Stimulated activated CD8-positive, alpha-beta memory T cell treated with anti-CD3 and anti-CD28 coated beads, Interleukin-2, amount 100 ng/mL, for 48 hours (primary cell): Measurements from ENCODE around the gene DMRTC2.

Experiments used
- DNase-seq, 2 donors: peaks; one replicate each; pipeline ENCODE4 v3.0.0-alpha.2; 2020; ENCODE audit warnings: low read depth in 2 of 2

The DMRTC2 gene

DNA sequence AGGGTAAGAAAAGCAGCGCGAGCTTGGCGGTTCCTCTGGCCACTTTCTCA is at the start of gene DMRTC2:
TSS of gene DMRTC2 (plus strand) at position 42 of the 50 bp plus-strand sequence. CDS start 2,387 bp downstream, outside the sequence.
- DNase-seq, result no peak

DNA sequence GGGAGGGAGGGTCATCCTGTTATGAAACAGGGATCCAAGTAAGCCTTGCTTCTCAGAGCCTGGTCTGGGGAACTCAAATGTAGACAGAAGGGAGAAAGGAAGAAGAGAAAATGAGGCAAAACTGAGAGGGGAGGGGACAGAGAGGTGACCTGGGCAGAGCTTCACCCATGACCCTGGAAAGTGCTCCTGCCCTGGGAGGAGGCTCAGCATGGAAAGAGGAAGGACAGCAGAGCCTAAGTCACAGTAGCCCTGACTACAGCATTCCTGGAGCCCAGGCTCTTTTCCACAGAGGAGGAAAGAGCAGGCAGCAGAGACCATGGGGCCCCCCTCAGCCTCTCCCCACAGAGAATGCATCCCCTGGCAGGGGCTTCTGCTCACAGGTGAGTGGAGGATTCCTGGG is 48.5 kb upstream of the DMRTC2 start, which contains the start of gene CEACAM3:
TSS of gene CEACAM3 (plus strand) at position 226 of the 400 bp plus-strand sequence. CDS start at position 317, 91 bp downstream.
- DNase-seq, result no peak

DNA sequence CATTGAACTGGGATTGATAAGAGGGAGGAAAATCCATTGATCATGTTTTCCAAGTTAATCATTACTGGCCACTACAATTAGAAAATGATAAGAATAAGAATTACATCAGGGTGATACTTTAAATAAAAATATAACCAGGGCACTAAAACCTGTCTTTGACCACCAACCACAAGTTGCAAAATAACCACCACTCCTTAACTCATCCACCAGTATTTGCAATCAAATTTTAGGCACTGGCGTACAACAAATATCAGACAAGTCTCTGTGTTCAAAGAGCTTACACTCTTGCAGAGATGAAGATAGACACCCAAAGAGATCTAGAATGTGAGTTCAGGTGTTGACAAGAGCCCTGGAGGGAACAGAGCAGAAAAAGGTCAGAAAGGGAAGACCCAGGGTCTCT is 47.9 kb upstream of the DMRTC2 start:
- no peak for DNase-seq

DNA sequence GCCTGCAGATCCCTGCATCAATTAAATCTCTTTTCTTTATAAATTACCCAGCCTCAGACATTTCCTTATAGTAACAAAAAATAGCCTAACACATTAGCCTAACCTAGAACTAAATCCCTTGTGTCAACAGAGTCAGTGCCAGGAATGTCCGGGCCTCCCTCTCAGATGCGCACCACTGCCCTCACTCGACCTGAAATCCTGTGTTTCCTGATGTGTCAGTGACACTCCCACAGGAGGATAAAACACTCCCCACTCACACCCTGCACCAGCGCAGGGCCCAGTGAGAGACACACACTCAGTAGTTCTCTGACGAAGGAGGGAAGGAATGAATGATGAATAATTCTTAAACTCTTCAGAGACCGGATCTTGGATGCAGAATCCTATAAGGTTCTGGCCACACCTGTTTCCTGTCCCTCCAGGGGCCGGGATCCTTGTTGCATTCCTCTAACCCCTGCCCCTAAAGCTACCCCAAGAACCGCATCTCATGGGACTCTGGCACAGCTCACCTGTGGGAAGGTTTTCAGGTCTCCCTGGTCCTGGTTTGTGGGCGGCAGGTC is 45.3 kb upstream of the DMRTC2 start:
- no peak for DNase-seq

DNA sequence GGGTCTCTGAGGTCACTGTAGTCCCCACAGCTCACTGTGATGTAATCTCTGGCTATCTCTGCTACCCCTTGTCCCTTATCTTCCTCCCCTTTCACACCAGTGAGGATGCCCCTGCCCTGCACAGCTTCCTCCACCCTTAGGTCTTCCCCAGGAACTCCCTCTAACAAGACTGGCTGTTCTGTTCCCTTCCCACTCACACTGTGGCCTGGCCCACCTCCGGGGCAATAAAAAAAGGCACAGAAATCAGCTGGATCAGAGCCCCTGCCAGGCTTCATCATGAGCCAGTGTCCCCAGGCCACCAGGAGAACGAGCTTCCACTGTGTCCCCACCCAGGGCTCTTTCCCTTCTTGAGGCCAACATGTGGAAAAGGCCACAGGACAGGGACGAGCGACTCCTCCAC is 43.8 kb upstream of the DMRTC2 start:
- no peak for DNase-seq

DNA sequence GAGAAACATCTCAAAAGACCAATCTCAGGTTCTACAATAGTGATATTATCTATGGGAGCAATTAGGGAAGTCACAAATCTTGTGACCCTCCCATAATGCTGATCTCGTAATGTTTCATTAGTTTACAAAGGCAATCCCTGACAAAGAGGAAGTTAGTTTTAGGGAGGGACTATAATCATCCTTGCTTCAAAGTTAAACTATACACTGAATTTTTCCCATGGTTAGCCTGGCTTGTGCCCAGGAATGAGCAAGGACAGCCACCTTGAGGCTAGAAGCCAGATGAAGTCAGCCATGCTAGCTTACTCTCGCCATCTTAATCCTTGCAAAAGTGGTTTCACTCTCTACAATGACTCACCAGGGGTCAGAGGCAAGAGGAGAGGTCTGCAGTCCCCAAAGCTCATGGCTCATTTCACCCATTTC is 43.0 kb upstream of the DMRTC2 start:
- DNase-seq, result no peak

DNA sequence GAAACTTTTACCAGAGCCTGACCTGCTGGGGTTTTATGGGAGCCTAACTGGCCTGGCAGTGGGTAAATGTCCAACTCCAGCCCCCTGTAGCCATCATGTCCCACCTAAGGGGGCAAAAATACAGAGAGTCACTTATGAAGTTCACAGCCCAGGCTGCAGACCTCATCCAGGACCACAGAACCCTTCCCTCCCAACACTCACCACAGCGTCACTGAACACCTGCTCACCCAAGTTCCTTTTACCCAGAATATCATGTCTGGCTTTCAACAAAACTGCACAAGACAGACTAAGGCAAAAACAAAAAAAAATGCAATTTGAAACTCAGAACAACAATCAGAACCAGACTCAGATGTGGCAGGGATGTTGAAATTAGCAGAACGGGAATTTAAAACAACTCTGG is 42.1 kb upstream of the DMRTC2 start:
- DNase-seq, result no peak

DNA sequence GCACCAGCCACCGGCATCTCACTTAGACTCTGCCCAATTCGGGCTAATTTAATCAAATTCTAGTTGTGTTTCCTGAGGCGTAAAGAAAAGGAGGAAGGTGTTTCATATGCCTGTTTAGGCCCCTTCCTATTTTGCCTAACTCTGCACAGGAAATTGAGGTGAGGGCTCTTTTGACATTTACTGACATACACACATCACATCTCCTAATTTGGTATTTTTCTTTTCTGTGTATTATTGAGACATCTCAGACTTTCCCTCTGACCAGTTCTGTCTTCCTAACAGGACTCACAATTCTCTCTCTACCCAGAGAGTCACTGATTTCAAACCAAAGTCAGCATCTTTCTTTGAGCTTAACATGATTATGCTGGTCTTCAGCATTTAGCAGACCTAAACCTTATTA is 40.5 kb upstream of the DMRTC2 start:
- DNase-seq, result no peak

DNA sequence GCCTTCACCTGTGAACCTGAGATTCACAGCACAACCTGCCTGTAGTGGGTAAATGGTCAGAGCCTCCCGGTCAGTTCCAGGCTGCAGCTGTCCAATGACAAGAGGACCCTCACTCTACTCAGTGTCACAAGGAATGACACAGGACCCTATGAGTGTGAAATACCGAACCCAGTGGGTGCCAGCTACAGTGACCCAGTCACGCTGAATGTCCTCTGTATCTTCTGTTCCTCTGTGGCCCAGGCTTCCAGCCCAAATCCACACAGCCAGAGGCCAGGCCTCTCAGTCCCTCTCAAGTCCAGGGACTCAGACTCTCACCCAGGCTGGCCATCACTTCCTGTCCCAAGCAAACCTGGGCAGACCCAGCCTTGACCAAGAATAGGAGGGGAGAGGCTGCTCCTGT is 37.7 kb upstream of the DMRTC2 start:
- no peak for DNase-seq

DNA sequence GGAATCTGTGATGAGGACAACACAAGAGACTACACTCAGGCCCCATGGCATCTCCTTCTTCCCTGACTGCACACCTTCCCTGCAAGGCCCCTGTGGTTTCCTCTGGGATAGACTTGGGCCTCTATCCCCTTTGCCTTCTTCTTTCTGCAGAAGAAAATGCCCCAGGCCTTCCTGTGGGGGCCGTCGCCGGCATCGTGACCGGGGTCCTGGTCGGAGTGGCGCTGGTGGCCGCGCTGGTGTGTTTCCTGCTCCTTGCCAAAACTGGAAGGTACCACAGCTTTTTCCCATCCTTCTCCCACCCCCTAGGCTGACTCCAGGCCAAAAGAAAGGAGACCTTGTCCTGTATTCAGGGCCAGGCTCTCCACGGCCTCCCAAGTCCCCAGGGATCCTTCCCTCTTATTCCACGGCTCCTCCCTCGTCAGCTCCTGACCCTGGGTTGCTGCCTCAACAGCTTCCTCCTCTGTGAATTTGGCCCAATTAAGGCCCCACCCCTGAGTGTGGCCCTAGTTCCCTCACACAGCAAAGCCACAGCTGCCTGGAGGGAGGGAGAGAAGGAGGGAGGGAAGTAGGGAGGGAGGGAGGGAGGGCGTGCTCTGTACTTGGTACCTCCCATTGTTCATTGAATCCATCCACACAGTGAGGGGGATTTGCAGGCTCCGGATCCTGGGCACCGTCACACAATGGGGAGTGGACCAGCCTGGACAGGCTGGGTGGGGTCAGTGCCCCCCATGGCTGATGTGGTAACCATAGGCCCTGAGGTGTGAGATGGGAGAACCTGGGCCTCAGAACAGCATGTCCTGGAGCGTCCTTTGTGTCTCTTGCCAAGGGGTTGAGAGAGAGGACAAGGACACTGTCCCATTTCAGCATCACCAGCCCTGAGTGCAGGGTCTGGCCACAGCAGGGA is 35.9 kb upstream of the DMRTC2 start:
- DNase-seq, result no peak

DNA sequence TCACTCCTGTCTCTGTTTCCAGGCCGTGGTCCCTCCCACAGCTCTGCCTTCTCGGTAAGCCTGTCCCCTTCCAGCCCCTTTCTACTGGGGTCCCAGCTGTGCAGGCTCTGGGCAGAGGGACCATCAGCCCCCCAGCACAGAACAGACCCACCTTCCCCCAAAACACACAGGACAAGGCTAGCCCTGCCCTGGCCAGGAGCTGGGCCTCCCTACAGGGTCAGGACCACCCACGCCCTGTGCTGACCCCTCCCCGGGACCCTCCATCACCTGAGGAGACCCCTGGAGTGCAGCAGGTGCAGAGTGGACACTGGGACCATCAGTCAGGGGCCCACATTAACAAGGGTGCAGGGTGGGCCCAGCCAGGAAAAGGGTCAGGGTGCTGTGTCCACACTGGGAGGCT is 34.5 kb upstream of the DMRTC2 start:
- no peak for DNase-seq

DNA sequence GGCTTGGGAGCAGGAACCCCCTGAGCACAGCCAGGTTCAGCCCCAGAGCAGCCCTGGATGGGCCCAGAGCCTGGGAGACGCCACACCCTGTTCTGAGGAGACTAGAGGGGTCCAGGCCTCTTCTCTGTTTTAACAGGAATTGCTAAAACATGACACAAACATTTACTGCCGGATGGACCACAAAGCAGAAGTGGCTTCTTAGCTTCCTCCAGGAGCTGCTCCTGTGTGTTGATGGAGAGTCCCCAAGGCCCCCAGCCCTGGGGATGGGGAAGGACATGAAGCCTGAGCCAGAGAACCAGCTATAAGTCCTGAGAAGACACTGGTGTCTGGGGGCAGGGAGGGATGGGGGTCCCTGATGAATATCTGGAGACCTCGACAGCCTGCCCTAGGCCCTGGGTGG is 33.8 kb upstream of the DMRTC2 start:
- no peak for DNase-seq

DNA sequence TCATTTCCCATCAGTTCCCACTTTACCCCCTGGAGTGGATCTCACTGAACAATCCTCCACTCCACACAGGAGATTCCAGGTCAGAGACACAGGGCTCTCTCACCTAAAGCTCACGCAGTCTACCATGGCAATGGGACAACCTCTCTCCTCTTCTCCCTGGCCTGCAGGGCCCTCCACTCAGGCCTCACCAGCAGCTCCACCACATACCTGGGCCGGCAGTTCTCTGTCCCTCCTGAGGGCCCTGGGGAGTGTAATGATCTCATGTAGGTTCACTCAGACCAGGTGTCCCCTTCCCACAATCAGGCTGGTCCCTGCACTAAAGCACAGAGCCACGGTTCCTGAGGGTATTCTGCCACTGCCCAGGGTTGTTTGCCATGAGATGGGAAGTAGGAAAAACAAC is 32.9 kb upstream of the DMRTC2 start:
- DNase-seq, result no peak

DNA sequence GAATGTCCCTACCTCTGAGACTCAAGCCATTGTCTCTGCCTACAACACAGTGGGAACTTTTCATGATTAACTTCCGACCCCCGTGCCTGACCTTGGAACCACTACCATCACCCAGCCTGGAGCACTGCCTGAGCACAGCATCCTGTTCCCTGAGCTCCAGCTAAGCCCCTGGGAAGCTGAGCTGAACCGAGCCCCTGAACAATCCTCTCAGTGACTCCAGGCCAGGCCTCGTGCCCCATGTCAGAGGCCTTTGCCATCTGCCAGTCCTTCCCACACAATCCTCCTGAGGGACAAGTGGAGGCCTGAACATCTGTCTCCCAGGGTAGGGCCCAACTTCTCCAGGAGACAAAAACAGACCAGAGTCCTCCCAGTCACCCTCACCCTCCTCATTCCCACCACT is 30.9 kb upstream of the DMRTC2 start:
- DNase-seq, result no peak

DNA sequence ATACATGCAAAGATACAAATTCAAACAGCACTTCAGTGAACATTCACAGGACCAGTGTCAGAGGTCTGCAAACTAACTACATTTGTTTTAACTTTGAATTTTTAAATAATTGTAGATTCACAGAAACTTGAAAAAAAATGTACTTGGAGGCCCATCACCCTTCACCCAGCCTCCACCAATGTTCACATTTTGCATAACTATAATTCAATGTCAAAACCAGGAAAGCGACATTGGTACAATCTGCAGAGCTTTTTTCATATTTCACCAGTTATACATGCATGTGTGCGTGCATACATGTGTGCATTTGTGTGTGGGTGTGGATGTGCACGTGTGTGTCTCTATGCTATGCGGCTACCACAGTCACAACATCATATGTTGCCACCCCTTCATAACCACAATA is 29.5 kb upstream of the DMRTC2 start:
- DNase-seq, result no peak

DNA sequence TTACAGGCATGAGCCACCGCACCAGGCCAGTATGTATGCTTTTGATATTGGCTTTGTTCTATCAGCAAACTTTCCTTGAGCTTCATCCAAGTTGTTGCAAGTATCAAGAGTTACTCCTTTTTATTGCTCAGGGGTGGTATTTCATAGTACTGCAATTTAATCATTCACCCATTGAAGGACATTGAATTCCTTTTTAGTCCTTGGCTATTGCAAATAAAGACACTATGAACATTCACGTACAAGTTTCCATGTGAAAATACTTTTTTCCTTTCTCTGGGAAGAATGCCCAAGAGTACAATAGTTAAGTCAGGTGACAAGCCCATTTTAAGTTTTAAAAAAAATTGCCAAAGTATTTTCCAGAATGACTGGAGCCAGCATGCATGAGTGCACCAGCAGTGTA is 28.1 kb upstream of the DMRTC2 start:
- DNase-seq, result no peak

DNA sequence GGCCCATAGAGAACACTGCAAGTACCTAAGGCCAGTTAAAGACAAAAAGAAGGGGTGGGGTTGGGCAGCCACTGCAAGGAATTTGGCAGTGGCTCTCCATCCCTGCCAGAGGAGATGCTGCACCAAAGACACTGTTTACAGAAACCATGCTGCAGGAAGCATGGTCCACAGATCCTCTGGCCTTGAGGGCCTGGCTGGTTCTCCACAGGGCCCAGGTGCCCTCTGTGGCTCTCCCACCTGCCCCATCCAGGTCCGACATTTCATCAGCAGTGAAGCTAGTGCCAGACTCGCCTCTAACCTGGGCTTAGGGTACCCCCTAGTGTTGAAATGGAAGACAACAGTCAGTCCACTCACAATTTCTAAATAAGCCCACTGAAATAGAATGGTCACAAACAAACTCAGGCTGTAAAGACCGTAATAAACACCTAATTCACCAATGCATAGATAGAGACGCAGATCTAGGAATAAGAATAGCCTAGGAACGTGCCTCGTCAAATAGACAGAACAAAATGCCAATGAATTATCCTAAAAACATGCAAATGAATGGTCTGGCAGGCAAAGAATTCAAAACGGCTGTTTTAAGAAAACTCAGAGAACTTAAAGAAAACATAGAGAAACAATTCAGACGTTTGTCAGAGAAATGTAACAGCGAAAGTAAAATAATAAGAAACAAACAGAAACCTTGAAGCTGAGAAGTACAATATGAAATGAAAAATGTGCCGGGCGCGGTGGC is 23.7 kb upstream of the DMRTC2 start:
- DNase-seq, result peak; percentile 11 to 17

DNA sequence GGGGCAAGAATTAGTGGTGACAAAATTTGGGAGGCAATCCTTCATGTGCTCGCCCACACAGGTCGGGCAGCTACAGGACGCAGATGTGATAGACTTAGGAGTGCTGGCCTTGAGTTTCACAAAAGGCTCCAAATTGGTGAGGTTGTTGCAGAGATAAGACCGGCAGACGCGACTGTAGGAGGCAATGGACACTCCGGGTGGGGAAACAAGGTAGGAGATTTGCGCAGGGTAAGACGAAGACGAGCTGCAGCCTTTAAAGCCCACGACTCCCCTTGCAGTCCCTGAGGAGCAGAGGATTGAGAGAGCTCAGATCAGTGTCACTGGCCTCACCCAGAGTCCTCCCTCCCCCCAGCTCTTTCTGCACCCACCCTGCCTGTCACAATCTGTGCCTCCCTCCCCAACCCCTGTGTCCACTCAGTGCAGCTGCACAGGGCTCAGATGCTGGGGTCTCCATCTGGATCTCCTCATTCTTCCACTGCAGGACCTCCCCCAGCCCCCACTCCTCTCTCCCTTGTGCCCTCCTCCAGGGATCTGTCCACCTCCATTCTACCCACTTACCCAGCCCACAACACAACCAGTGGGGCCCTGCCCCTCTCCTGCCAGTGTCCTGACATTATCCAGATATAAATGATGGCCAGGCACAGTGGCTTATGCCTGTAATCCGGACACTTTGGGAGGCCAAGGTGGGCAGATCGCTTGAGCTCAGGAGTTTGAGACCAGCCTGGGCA is 6.7 kb upstream of the DMRTC2 start:
- no peak for DNase-seq

DNA sequence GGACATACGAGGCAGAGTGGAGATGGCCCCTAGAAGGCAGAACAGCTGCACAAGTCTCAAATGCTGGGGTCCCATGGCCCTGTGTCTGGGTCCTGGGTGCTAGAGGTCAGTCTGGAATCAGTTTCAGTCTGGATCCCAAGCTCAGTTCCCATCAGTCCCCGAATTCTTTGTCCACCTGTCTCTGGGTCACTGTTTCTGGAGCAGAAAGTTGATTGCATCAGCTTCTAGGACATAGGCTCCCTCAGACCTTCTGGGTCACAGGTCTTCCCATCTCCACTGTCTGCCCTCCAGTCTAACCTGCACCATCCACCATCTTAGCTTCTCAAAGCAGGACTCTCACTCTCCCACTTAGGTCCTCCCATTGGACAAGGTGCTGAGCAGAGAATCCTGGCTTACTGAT is 5.6 kb upstream of the DMRTC2 start:
- no peak for DNase-seq

DNA sequence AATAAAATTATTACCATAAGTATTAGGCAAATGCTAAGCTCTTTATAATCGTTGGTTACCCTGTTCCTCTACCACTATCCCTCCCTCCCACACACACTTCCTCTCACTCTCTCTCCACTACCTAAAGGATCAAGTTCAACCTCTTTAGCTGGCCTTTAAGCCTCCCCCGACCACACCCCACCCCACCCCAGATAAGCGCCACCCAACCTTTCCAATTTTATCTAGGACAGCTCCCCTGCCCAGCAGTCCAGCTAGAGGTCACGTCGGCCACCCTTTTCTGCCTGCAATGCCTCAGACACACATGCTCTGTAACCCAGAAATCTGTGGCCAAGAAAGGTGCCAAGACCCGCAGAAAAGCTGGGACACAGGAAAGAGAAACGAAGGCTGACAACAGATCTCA is 1.5 kb upstream of the DMRTC2 start:
- no peak for DNase-seq

DNA sequence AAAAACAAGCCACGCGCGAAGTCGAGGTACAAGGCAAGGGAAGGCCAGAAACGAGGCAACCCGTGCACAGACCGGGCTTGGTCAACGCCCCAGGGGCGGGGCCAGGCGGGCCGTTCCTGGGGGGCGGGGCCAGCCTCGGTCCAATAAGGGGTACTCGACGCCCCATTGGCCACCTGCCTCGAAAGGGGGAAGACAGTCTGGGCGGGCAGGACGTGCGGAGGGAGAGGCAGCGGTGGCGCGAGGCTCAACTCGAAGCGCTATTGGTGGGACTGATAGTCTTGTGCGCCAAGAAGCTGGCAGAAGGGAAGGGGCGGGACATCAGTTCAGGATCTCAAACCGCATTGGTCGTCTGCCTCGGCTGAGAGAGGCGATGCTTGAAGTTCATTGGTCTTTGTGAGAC is 241 bp upstream of the DMRTC2 start, which contains the start of gene LYPD4:
TSS of gene LYPD4 (minus strand) at position 83 of the 400 bp plus-strand sequence. CDS start 5,398 bp downstream, outside the sequence.
- DNase-seq, result no peak

DNA sequence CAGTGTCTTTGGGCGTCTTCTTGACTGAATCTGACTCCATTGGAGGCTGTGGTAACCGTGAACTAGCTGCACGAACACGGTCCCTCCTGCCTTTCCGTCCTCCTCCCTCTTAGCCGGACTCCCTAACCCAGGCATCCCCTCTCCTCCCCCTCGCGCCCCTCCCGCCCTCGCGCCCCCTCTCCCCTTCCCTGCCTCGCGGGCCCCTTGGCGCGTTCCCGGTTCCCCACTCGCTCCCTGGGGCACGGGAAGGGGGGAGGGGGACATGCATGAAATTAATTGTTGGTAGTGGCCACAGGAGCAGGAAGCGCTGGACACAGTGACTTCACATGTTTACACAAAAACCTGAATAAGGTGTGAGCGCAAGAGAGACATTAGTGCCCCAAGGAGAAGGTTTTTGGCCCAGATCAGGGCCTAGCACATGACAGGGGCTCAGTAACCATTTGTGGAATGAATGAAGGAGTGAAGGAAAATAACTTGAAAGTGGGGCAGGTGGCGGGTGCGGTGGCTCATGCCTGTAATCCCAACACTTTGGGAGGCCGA is 279 bp downstream of the DMRTC2 start:
- no peak for DNase-seq
